Thyroid gland (tissue), 4 donors: ENCODE results near the gene CD82. TPM values are rescaled to one million over a fixed set of nuclear protein-coding genes. Genes with fewer than 3 reads are reported as not detected.
A peak's percentile ranks its signal among the peaks of the same experiment; 100 is the strongest.

Source experiments
- DNase-seq, 2 donors: peaks; one replicate each; pipeline ENCODE4 v3.0.0-alpha.2; 2019
- H3K27ac ChIP-seq, 3 donors: fragments of 200-600 bp; sonication (generic); 1 replicate in 2 of 3; 2 replicates in 1 of 3; pipeline ENCODE4 v1.5.1; 2016 to 2019; ENCODE audit warnings: mild to moderate bottlenecking in 1 of 3, moderate library complexity in 1 of 3
- H3K27me3 ChIP-seq: fragments of 200-600 bp; sonication (generic); one replicate; pipeline ENCODE4 v1.5.1; 2019
- H3K36me3 ChIP-seq, 2 donors: fragments of 200-600 bp; sonication (generic); one replicate each; pipeline ENCODE4 v1.5.1; 2016 to 2019
- H3K4me1 ChIP-seq, 2 donors: fragments of 200-600 bp; sonication (generic); one replicate each; pipeline ENCODE4 v1.5.1; 2017 to 2019
- H3K4me3 ChIP-seq, 3 donors: fragments of 200-600 bp; sonication (generic); replicated peaks in 1 of 3; 1 replicate in 2 of 3; 2 replicates in 1 of 3; pipeline ENCODE4 v1.5.1; 2016; ENCODE audit warnings: mild to moderate bottlenecking in 1 of 3
- H3K9me3 ChIP-seq: fragments of 200-600 bp; sonication (generic); one replicate; pipeline ENCODE4 v1.5.1; 2017
- CTCF ChIP-seq, 6 experiments: fragments of 200-600 bp in 3 of 6; fragments of 450-650 bp in 3 of 6; sonication (generic) in 3 of 6; IDR thresholded peaks; one replicate each; pipeline ENCODE4 v1.5.1; 2016 to 2019; ENCODE audit warnings: antibody characterized with exemption in 6 of 6, mild to moderate bottlenecking in 2 of 6, inconsistent platforms in 1 of 6, moderate library complexity in 1 of 6
- POLR2A ChIP-seq, 2 donors: fragments of 450-650 bp; IDR thresholded peaks; one replicate each; pipeline ENCODE4 v1.6.1; 2017; ENCODE audit warnings: antibody characterized with exemption in 2 of 2, mild to moderate bottlenecking in 2 of 2, moderate library complexity in 1 of 2
- WGBS, 2 donors: methylation state at CpG; one replicate each; pipeline ENCODE4 v1.1.5; 2017; 5-methylcytosine and 5-hydroxymethylcytosine counted together
- intact Hi-C: fragments of 100-400 bp; cut with DNase I; formaldehyde crosslinking; loops from one replicate; pipeline ENCODE4 v1.15.1; 2023
- total RNA-seq, 4 donors: library from RNA; depleted of rRNA; stranded (reverse); fragments of >200 nt; gene quantifications; one replicate each; pipeline ENCODE4 v1.2.3, GENCODE V29; 2016

Gene CD82
- total RNA-seq, 4 donors from 2014 or later = 11.8 to 24.0 (median 18.7) TPM

- H3K27me3 ChIP-seq = no peaks in the 10 kb centered on the region
- H3K4me1 ChIP-seq = peaks cover 0 to 4% of the 10 kb centered on the region in 2 donors
- H3K4me3 ChIP-seq = no peak overlapping the region
- intact Hi-C loops = loop anchor here (10.0 kb wide), 1 partner anchor 433 kb away; no protein-coding TSS in a partner anchor
- no peaks in the 10 kb centered on the region for H3K9me3 ChIP-seq
- no peak for DNase-seq
- TF ChIP-seq CTCF (IDR thresholded peaks at IDR 0.05) = no peak
- TF ChIP-seq POLR2A (IDR thresholded peaks at IDR 0.05) = no peak
- H3K27ac ChIP-seq = no peak overlapping the region
- 84 to 86% methylated on average over 9 of the region's 9 CpGs for WGBS, 2 donors
- H3K36me3 ChIP-seq = no peaks in the 10 kb centered on the region
Measured at GRCh38 chr11:44537679-44538078, 27.8 kb upstream of the CD82 start.

- Histone ChIP-seq H3K36me3 (no peaks in the 10 kb centered on the region), H3K4me1 (peaks cover 0 to 4% of the 10 kb centered on the region in 2 donors), H3K27ac (no peak overlapping the region), H3K27me3 (no peaks in the 10 kb centered on the region), H3K9me3 (no peaks in the 10 kb centered on the region), H3K4me3 (no peak overlapping the region)
- DNase-seq = peak; percentile 65 to 78
- TF ChIP-seq CTCF (IDR thresholded peaks at IDR 0.05) (peak; percentile 75 to 97 (median 96)), POLR2A (IDR thresholded peaks at IDR 0.05) (no peak)
- WGBS, 2 donors = 35 to 38% methylated on average over 18 to 19 of the region's 21 CpGs
- intact Hi-C loops = loop anchor here (10.0 kb wide), 1 partner anchor 434 kb away; no protein-coding TSS in a partner anchor
Measured at GRCh38 chr11:44538375-44539054, 26.9 kb upstream of the CD82 start.

GRCh38 chr11:44539971-44540370 is 25.5 kb upstream of the CD82 start:
- no peak overlapping the region for H3K27ac ChIP-seq
- DNase-seq = no peak
- TF ChIP-seq CTCF (IDR thresholded peaks at IDR 0.05) (no peak), POLR2A (IDR thresholded peaks at IDR 0.05) (no peak)
- intact Hi-C loops = loop anchor here (2.0 to 10.0 kb wide), 2 partner anchors 253 to 435 kb away; no protein-coding TSS in a partner anchor
- H3K27me3 ChIP-seq = no peaks in the 10 kb centered on the region
- H3K4me3 ChIP-seq = no peak overlapping the region
- no peaks in the 10 kb centered on the region for H3K36me3 ChIP-seq
- no peaks in the 10 kb centered on the region for H3K9me3 ChIP-seq
- H3K4me1 ChIP-seq = peaks cover 0 to 4% of the 10 kb centered on the region in 2 donors
- 66 to 68% methylated on average over 6 to 7 of the region's 7 CpGs for WGBS, 2 donors

GRCh38 chr11:44540667-44541066 is 24.8 kb upstream of the CD82 start:
- no peak for DNase-seq
- intact Hi-C loops = loop anchor here (2.0 kb wide), 1 partner anchor 254 kb away; no protein-coding TSS in a partner anchor
- WGBS, 2 donors = 33 to 38% methylated on average over 2 of the region's 2 CpGs

More at GRCh38 chr11:44540667-44541066, 24.8 kb upstream of the CD82 start:
- Histone ChIP-seq H3K36me3 (no peaks in the 10 kb centered on the region), H3K9me3 (no peaks in the 10 kb centered on the region), H3K27me3 (no peaks in the 10 kb centered on the region), H3K27ac (no peak overlapping the region), H3K4me1 (peaks cover 0 to 4% of the 10 kb centered on the region in 2 donors), H3K4me3 (no peak overlapping the region)
- TF ChIP-seq POLR2A (IDR thresholded peaks at IDR 0.05) = no peak
- no peak for TF ChIP-seq CTCF (IDR thresholded peaks at IDR 0.05)
